ENCODE results near the gene BBS9.

BBS9 gene

GRCh38 chr7:33601884-33602283 lies 472.5 kb downstream of the BBS9 start:
- no peak for DNase-seq (ENCODE audit: low read depth, low spot score)

GRCh38 chr7:33604056-33604455 lies 474.7 kb downstream of the BBS9 start:
- DNase-seq (ENCODE audit: low read depth, low spot score) = no peak

- DNase-seq (ENCODE audit: low read depth, low spot score) = no peak
Observed at GRCh38 chr7:33610918-33611317, 481.6 kb downstream of the BBS9 start.

- no peak for DNase-seq (ENCODE audit: low read depth, low spot score)
Observed at GRCh38 chr7:33612442-33612841, 483.1 kb downstream of the BBS9 start.

- no peak for DNase-seq (ENCODE audit: low read depth, low spot score)
Observed at GRCh38 chr7:33614357-33615117, 485.2 kb downstream of the BBS9 start.

- DNase-seq (ENCODE audit: low read depth, low spot score) = no peak
Observed at GRCh38 chr7:33616752-33617151, 487.4 kb downstream of the BBS9 start.

GRCh38 chr7:33619264-33619663 lies 489.9 kb downstream of the BBS9 start:
- DNase-seq (ENCODE audit: low read depth, low spot score) = no peak

GRCh38 chr7:33623267-33623666 lies 493.9 kb downstream of the BBS9 start:
- no peak for DNase-seq (ENCODE audit: low read depth, low spot score)

- DNase-seq (ENCODE audit: low read depth, low spot score) = no peak
Observed at GRCh38 chr7:33624215-33624614, 494.9 kb downstream of the BBS9 start.

GRCh38 chr7:33626869-33627268 lies 497.5 kb downstream of the BBS9 start:
- no peak for DNase-seq (ENCODE audit: low read depth, low spot score)

GRCh38 chr7:33627741-33628140 lies 498.4 kb downstream of the BBS9 start:
- DNase-seq (ENCODE audit: low read depth, low spot score) = no peak

- DNase-seq (ENCODE audit: low read depth, low spot score) = no peak
Observed at GRCh38 chr7:33628894-33629293, 499.5 kb downstream of the BBS9 start.

- DNase-seq (ENCODE audit: low read depth, low spot score) = no peak
Observed at GRCh38 chr7:33630359-33630758, 501.0 kb downstream of the BBS9 start.

GRCh38 chr7:33632322-33632721 lies 503.0 kb downstream of the BBS9 start:
- DNase-seq (ENCODE audit: low read depth, low spot score) = no peak

- DNase-seq (ENCODE audit: low read depth, low spot score) = no peak
Observed at GRCh38 chr7:33632840-33633525, 503.6 kb downstream of the BBS9 start.

- no peak for DNase-seq (ENCODE audit: low read depth, low spot score)
Observed at GRCh38 chr7:33634606-33635005, 505.2 kb downstream of the BBS9 start.

GRCh38 chr7:33636359-33636758 lies 507.0 kb downstream of the BBS9 start:
- no peak for DNase-seq (ENCODE audit: low read depth, low spot score)

- DNase-seq (ENCODE audit: low read depth, low spot score) = no peak
Observed at GRCh38 chr7:33639552-33640197, 510.3 kb downstream of the BBS9 start.

GRCh38 chr7:33640741-33641140 lies 511.4 kb downstream of the BBS9 start:
- DNase-seq (ENCODE audit: low read depth, low spot score) = no peak

- no peak for DNase-seq (ENCODE audit: low read depth, low spot score)
Observed at GRCh38 chr7:33642312-33642711, 512.9 kb downstream of the BBS9 start.

GRCh38 chr7:33643530-33643929 lies 514.2 kb downstream of the BBS9 start:
- no peak for DNase-seq (ENCODE audit: low read depth, low spot score)

GRCh38 chr7:33644489-33644888 lies 515.1 kb downstream of the BBS9 start:
- DNase-seq (ENCODE audit: low read depth, low spot score) = no peak

GRCh38 chr7:33645104-33645503 lies 515.7 kb downstream of the BBS9 start:
- no peak for DNase-seq (ENCODE audit: low read depth, low spot score)
